SK-N-SH (cell line): Measurements from ENCODE around the gene CYLD. TPM values are rescaled to one million over a fixed set of nuclear protein-coding genes. Genes with fewer than 3 reads are reported as not detected.

Experiments used
- CTCF ChIA-PET: fragments of 300-600, 350-600 bp; formaldehyde crosslinking; extraction: SDS; loops from one replicate; lab custom pipeline; 2021; lab: Yijun Ruan, JAX
- POLR2A ChIA-PET: fragments of 350-600 bp; sonication (Branson Sonifier 250); formaldehyde crosslinking; extraction: SDS; loops from one replicate; lab custom pipeline; 2020; ENCODE audit warnings: antibody characterized with exemption, inconsistent platforms; lab: Yijun Ruan, JAX
- DNase-seq: peaks from one replicate; pipeline ENCODE4 v3.0.0; 2012
- H2AFZ ChIP-seq: fragments of 200-600 bp; sonication (generic); 2 replicates; pipeline ENCODE4 v1.8.1; 2016; ENCODE audit warnings: antibody characterized with exemption, mild to moderate bottlenecking, low read depth
- H3F3A ChIP-seq: fragments of 200-600 bp; sonication (generic); replicated peaks from 2 replicates; pipeline ENCODE3; 2016; ENCODE audit warnings: antibody characterized with exemption, mild to moderate bottlenecking; ENCODE audit not compliant: insufficient read depth
- H3K27ac ChIP-seq, 2 experiments: fragments of 200-500 bp in 1 of 2; fragments of 200-600 bp in 1 of 2; sonication (Bioruptor generic) in 1 of 2; sonication (generic), shearing (Covaris generic) in 1 of 2; 2 replicates each; pipeline versions ENCODE4 v1.5.1 to v1.6.1; 2014 to 2016; ENCODE audit warnings: low read depth in 2 of 2, inconsistent platforms in 1 of 2, low read length in 1 of 2, mild to moderate bottlenecking in 1 of 2, mixed read lengths in 1 of 2
- H3K27me3 ChIP-seq: fragments of 200-600 bp; sonication (generic), shearing (Covaris generic); 2 replicates; pipeline ENCODE4 v1.6.1; 2016; ENCODE audit warnings: mixed run types; ENCODE audit not compliant: insufficient read depth
- H3K36me3 ChIP-seq, 2 experiments: fragments of 200-500 bp in 1 of 2; fragments of 200-600 bp in 1 of 2; sonication (Bioruptor generic) in 1 of 2; sonication (generic) in 1 of 2; replicated peaks in 1 of 2; 2 replicates each; pipeline versions ENCODE3 to v1.5.1; 2014 to 2016; ENCODE audit warnings: low read length in 1 of 2, mild to moderate bottlenecking in 1 of 2; ENCODE audit not compliant: insufficient read depth in 2 of 2, control insufficient read depth in 1 of 2
- H3K4me1 ChIP-seq, 2 experiments: fragments of 200-500 bp in 1 of 2; fragments of 200-600 bp in 1 of 2; sonication (Bioruptor generic) in 1 of 2; sonication (generic), shearing (Covaris generic) in 1 of 2; 2 replicates each; pipeline versions ENCODE4 v1.5.1 to v1.6.1; 2014 to 2016; ENCODE audit warnings: low read depth in 1 of 2, low read length in 1 of 2, mixed run types in 1 of 2; ENCODE audit not compliant: insufficient read depth in 2 of 2, control insufficient read depth in 1 of 2
- H3K4me2 ChIP-seq: fragments of 200-600 bp; sonication (generic), shearing (Covaris generic); 2 replicates; pipeline ENCODE4 v1.6.1; 2017; ENCODE audit warnings: mixed run types
- H3K4me3 ChIP-seq, 2 experiments: fragments of 200-500 bp in 1 of 2; fragments of 200-600 bp in 1 of 2; sonication (Bioruptor generic) in 1 of 2; sonication (generic), shearing (Covaris generic) in 1 of 2; 2 replicates each; pipeline versions ENCODE4 v1.5.1 to v1.8.1; 2014 to 2016; ENCODE audit warnings: low read depth in 2 of 2, inconsistent platforms in 1 of 2, low read length in 1 of 2, mild to moderate bottlenecking in 1 of 2, mixed read lengths in 1 of 2, moderate library complexity in 1 of 2
- H3K79me2 ChIP-seq: fragments of 200-600 bp; sonication (generic); 2 replicates; pipeline ENCODE4 v1.8.1; 2017; ENCODE audit warnings: mild to moderate bottlenecking; ENCODE audit not compliant: insufficient read depth
- H3K9ac ChIP-seq: fragments of 200-600 bp; sonication (generic); 2 replicates; pipeline ENCODE4 v1.6.1; 2017; ENCODE audit warnings: mixed run types
- H3K9me2 ChIP-seq: fragments of 200-600 bp; sonication (generic); 2 replicates; pipeline ENCODE4 v1.6.1; 2017; ENCODE audit warnings: mixed run types
- H3K9me3 ChIP-seq: fragments of 200-600 bp; sonication (generic); 2 replicates; pipeline ENCODE4 v1.6.1; 2017; ENCODE audit warnings: mixed run types, mild to moderate bottlenecking, moderate library complexity
- H4K20me1 ChIP-seq: fragments of 200-600 bp; sonication (generic); 2 replicates; pipeline ENCODE4 v1.6.1; 2017; ENCODE audit warnings: mild to moderate bottlenecking, mixed run types; ENCODE audit not compliant: insufficient read depth
- ELF1 ChIP-seq: IDR thresholded peaks from 2 replicates; pipeline ENCODE4 v1.4.0; 2012
- EP300 ChIP-seq, 2 experiments: IDR thresholded peaks; 2 replicates each; pipeline versions ENCODE4 v1.4.0 to v1.6.1; 2012; ENCODE audit warnings: borderline replicate concordance in 1 of 2, low read depth in 1 of 2, low read length in 1 of 2
- EZH2phosphoT487 ChIP-seq: fragments of 200-600 bp; sonication (generic); IDR thresholded peaks from 2 replicates; pipeline ENCODE4 v1.6.1; 2017; ENCODE audit warnings: low read depth, mixed run types, mild to moderate bottlenecking, antibody characterized with exemption, moderate library complexity, borderline replicate concordance
- FOSL2 ChIP-seq: IDR thresholded peaks from 2 replicates; pipeline ENCODE4 v1.4.0; 2012; ENCODE audit warnings: low read depth, mild to moderate bottlenecking, moderate library complexity, borderline replicate concordance
- FOXM1 ChIP-seq: IDR thresholded peaks from 2 replicates; pipeline ENCODE4 v1.4.0; 2012; ENCODE audit warnings: low read depth, mild to moderate bottlenecking
- GABPA ChIP-seq: IDR thresholded peaks from 2 replicates; pipeline ENCODE4 v1.4.0; 2012; ENCODE audit warnings: low read depth, mild to moderate bottlenecking
- MXI1 ChIP-seq: IDR thresholded peaks from 2 replicates; pipeline ENCODE4 v1.6.1; 2012; ENCODE audit warnings: mild to moderate bottlenecking, low read depth, low read length, improper control_type of control experiment
- NFIC ChIP-seq: IDR thresholded peaks from 2 replicates; pipeline ENCODE4 v1.4.0; 2012; ENCODE audit warnings: borderline replicate concordance
- NRF1 ChIP-seq: IDR thresholded peaks from 2 replicates; pipeline ENCODE4 v1.6.1; 2012; ENCODE audit warnings: low read depth, mild to moderate bottlenecking, low read length
- RCOR1 ChIP-seq: fragments of 150-350 bp; IDR thresholded peaks from 2 replicates; pipeline ENCODE4 v1.6.1; 2017; ENCODE audit warnings: antibody characterized with exemption, low read length
- RFX5 ChIP-seq: IDR thresholded peaks from 2 replicates; pipeline ENCODE4 v1.6.1; 2012; ENCODE audit warnings: mild to moderate bottlenecking, improper control_type of control experiment, low read length
- SIN3A ChIP-seq: IDR thresholded peaks from 2 replicates; pipeline ENCODE4 v1.6.1; 2012; ENCODE audit warnings: low read depth, mild to moderate bottlenecking, low read length, moderate library complexity, borderline replicate concordance
- TAF1 ChIP-seq: IDR thresholded peaks from 2 replicates; pipeline ENCODE4 v1.6.1; 2012; ENCODE audit warnings: low read depth, mild to moderate bottlenecking, low read length, moderate library complexity, borderline replicate concordance
- TEAD4 ChIP-seq: IDR thresholded peaks from 2 replicates; pipeline ENCODE4 v1.4.0; 2012; ENCODE audit warnings: mild to moderate bottlenecking, borderline replicate concordance; ENCODE audit not compliant: insufficient read depth
- WGBS: methylation state at CpG from one replicate; pipeline ENCODE4 v1.1.6; 2017; ENCODE audit warnings: low lambda C conversion rate; 5-methylcytosine and 5-hydroxymethylcytosine counted together
- polyA plus RNA-seq, 3 experiments: library from polyadenylated mRNA; depleted of rRNA; stranded (reverse); fragments of >200 nt; gene quantifications; 2 replicates each; pipeline ENCODE4 v1.2.3, GENCODE V29; 2012
- TF ChIP-seq, protein P1 (sequence below): IDR thresholded peaks from 2 replicates; pipeline ENCODE4 v1.6.1; 2012; ENCODE audit warnings: mild to moderate bottlenecking, low read depth, low read length, moderate library complexity
- TF ChIP-seq, protein P2 (sequence below): fragments of 150-350 bp; IDR thresholded peaks from 2 replicates; pipeline ENCODE4 v1.6.1; 2017; ENCODE audit warnings: antibody characterized with exemption, low read length, low read depth, borderline replicate concordance
- TF ChIP-seq, protein P3 (sequence below): IDR thresholded peaks from 2 replicates; pipeline ENCODE4; 2012
- TF ChIP-seq, protein P4 (sequence below): IDR thresholded peaks from 2 replicates; pipeline ENCODE4 v1.4.0; 2012; ENCODE audit warnings: low read depth, borderline replicate concordance
- TF ChIP-seq, protein P5 (sequence below): IDR thresholded peaks from 2 replicates; pipeline ENCODE4 v1.4.0; 2012; ENCODE audit warnings: low read depth
- TF ChIP-seq, protein P6 (sequence below): fragments of 200-600 bp; sonication (generic); IDR thresholded peaks from 2 replicates; pipeline ENCODE4 v1.6.1; 2017; ENCODE audit warnings: antibody characterized with exemption, mild to moderate bottlenecking, moderate library complexity

CYLD gene
- polyA plus RNA-seq, 1 of the 3 experiments (the other 2 are of a cell fraction) = 6.5 TPM

DNA sequence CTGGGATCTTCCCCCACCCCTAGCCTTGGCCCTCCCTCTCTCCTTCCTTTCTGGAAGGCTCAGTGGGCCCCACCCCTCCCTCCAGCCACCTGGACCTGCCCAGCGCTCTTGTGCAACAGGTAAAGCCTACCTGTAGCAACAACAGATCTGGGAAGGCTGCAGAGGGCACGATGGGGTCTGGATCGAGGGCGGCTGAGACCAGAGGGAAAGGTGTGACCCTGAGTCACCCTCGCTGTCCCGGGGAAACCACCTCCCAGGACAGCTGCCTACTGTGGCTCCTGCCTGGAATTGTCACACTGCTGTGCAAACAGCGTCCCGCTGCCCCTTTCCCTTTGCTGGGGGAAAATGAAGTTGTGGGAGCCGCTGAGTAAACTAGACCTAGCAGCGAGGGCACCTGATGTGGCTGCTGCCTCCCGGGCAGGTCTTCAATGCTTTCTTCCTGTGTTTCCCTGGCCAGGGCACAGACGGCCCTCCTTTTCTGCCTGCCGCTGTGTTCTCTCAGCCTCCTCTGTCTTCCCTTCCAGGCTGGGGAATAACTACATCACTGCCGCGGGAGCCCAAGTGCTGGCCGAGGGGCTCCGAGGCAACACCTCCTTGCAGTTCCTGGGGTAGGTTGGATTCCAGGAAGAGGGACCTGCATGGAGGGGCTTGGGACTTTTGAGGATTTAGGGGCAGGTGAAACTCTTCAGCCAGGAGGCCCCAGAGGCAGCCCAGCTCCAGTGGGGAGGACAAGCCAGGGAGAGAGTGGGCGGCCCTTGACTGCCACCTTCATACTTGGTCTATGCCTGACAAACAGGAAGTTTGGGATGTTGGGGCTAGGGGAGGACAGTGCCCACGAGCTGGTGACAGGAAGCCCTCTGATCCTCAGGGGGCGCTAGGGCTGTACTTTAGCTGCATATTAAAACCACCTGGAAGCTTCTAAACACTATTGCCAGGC, 22.2 kb upstream of the CYLD start:
- Histone ChIP-seq H3K9me3 (no peaks in the 10 kb centered on the region), H3K79me2 (no peaks in the 10 kb centered on the region), H3K27ac (no peak overlapping the region), H2AFZ (no peak overlapping the region), H3K36me3 (no peaks in the 10 kb centered on the region), H3K4me2 (no peak overlapping the region), H3K27me3 (no peaks in the 10 kb centered on the region), H3K9me2 (no peaks in the 10 kb centered on the region), H3K4me1 (peaks cover 0 to 3% of the 10 kb centered on the region in 2 experiments; a peak in 1 of 4 replicates), H3K9ac (no peak overlapping the region), H3F3A (no peaks in the 10 kb centered on the region), H4K20me1 (no peaks in the 10 kb centered on the region), H3K4me3 (no peak overlapping the region)
- DNase-seq = no peak
- 77% methylated on average over 17 of the region's 20 CpGs for WGBS
- CTCF ChIA-PET = interaction anchor here (0.7 to 1.5 kb wide), 5 partner anchors 11 to 86 kb away, joined by 3 to 8 read pairs (median 3); no protein-coding TSS in a partner anchor
- no peak for TF ChIP-seq NFIC
- TF ChIP-seq RFX5 = no peak
- no peak for TF ChIP-seq TAF1
- TF ChIP-seq FOSL2 = no peak
- TF ChIP-seq EZH2phosphoT487 = no peak
- TF ChIP-seq GABPA = no peak
- TF ChIP-seq FOXM1 = no peak
- TF ChIP-seq, protein P1, sequence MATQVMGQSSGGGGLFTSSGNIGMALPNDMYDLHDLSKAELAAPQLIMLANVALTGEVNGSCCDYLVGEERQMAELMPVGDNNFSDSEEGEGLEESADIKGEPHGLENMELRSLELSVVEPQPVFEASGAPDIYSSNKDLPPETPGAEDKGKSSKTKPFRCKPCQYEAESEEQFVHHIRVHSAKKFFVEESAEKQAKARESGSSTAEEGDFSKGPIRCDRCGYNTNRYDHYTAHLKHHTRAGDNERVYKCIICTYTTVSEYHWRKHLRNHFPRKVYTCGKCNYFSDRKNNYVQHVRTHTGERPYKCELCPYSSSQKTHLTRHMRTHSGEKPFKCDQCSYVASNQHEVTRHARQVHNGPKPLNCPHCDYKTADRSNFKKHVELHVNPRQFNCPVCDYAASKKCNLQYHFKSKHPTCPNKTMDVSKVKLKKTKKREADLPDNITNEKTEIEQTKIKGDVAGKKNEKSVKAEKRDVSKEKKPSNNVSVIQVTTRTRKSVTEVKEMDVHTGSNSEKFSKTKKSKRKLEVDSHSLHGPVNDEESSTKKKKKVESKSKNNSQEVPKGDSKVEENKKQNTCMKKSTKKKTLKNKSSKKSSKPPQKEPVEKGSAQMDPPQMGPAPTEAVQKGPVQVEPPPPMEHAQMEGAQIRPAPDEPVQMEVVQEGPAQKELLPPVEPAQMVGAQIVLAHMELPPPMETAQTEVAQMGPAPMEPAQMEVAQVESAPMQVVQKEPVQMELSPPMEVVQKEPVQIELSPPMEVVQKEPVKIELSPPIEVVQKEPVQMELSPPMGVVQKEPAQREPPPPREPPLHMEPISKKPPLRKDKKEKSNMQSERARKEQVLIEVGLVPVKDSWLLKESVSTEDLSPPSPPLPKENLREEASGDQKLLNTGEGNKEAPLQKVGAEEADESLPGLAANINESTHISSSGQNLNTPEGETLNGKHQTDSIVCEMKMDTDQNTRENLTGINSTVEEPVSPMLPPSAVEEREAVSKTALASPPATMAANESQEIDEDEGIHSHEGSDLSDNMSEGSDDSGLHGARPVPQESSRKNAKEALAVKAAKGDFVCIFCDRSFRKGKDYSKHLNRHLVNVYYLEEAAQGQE = no peak
- TF ChIP-seq TEAD4 = no peak
- TF ChIP-seq, protein P2, sequence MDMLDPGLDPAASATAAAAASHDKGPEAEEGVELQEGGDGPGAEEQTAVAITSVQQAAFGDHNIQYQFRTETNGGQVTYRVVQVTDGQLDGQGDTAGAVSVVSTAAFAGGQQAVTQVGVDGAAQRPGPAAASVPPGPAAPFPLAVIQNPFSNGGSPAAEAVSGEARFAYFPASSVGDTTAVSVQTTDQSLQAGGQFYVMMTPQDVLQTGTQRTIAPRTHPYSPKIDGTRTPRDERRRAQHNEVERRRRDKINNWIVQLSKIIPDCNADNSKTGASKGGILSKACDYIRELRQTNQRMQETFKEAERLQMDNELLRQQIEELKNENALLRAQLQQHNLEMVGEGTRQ = no peak
- TF ChIP-seq SIN3A = no peak
- no peak for TF ChIP-seq RCOR1
- TF ChIP-seq, protein P3, sequence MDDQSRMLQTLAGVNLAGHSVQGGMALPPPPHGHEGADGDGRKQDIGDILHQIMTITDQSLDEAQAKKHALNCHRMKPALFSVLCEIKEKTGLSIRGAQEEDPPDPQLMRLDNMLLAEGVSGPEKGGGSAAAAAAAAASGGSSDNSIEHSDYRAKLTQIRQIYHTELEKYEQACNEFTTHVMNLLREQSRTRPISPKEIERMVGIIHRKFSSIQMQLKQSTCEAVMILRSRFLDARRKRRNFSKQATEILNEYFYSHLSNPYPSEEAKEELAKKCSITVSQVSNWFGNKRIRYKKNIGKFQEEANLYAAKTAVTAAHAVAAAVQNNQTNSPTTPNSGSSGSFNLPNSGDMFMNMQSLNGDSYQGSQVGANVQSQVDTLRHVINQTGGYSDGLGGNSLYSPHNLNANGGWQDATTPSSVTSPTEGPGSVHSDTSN = no peak
- TF ChIP-seq, protein P4, sequence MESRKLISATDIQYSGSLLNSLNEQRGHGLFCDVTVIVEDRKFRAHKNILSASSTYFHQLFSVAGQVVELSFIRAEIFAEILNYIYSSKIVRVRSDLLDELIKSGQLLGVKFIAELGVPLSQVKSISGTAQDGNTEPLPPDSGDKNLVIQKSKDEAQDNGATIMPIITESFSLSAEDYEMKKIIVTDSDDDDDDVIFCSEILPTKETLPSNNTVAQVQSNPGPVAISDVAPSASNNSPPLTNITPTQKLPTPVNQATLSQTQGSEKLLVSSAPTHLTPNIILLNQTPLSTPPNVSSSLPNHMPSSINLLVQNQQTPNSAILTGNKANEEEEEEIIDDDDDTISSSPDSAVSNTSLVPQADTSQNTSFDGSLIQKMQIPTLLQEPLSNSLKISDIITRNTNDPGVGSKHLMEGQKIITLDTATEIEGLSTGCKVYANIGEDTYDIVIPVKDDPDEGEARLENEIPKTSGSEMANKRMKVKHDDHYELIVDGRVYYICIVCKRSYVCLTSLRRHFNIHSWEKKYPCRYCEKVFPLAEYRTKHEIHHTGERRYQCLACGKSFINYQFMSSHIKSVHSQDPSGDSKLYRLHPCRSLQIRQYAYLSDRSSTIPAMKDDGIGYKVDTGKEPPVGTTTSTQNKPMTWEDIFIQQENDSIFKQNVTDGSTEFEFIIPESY = no peak
- TF ChIP-seq, protein P5, sequence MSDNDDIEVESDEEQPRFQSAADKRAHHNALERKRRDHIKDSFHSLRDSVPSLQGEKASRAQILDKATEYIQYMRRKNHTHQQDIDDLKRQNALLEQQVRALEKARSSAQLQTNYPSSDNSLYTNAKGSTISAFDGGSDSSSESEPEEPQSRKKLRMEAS = no peak
- no peak for TF ChIP-seq ELF1
- TF ChIP-seq MXI1 = no peak
- TF ChIP-seq NRF1 = no peak
- TF ChIP-seq, protein P6, sequence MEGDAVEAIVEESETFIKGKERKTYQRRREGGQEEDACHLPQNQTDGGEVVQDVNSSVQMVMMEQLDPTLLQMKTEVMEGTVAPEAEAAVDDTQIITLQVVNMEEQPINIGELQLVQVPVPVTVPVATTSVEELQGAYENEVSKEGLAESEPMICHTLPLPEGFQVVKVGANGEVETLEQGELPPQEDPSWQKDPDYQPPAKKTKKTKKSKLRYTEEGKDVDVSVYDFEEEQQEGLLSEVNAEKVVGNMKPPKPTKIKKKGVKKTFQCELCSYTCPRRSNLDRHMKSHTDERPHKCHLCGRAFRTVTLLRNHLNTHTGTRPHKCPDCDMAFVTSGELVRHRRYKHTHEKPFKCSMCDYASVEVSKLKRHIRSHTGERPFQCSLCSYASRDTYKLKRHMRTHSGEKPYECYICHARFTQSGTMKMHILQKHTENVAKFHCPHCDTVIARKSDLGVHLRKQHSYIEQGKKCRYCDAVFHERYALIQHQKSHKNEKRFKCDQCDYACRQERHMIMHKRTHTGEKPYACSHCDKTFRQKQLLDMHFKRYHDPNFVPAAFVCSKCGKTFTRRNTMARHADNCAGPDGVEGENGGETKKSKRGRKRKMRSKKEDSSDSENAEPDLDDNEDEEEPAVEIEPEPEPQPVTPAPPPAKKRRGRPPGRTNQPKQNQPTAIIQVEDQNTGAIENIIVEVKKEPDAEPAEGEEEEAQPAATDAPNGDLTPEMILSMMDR = no peak
- TF ChIP-seq EP300 (IDR thresholded peaks at IDR 0.05; ENCODE audit: borderline replicate concordance in 1 of 2, low read depth in 1 of 2, low read length in 1 of 2) = no peak
- POLR2A ChIA-PET = no interaction called here
